ENCODE results near the gene RAVER1. TPM values are rescaled to one million over a fixed set of nuclear protein-coding genes. Genes with fewer than 3 reads are reported as not detected.

RAVER1 gene
- total and polyA plus RNA-seq, 2 of the 13 experiments (the other 11 are each of a cell fraction or from before 2014, with no cell fraction given): 3.6 to 7.9 TPM

- TF ChIP-seq ZNF777 (CRISPR knock-in tag; IDR thresholded peaks at IDR 0.05) (no peak), ELF4 (CRISPR knock-in tag; IDR thresholded peaks at IDR 0.05; ENCODE audit: borderline replicate concordance) (no peak), ZNF646 (CRISPR knock-in tag; IDR thresholded peaks at IDR 0.05) (no peak), ZNF746 (CRISPR knock-in tag; IDR thresholded peaks at IDR 0.05) (peak; percentile 72), ZNF484 (CRISPR knock-in tag; IDR thresholded peaks at IDR 0.05; ENCODE audit: borderline replicate concordance, low read depth) (no peak), YEATS2 (CRISPR knock-in tag; IDR thresholded peaks at IDR 0.05; ENCODE audit: borderline replicate concordance) (no peak), TBL1XR1 (IDR thresholded peaks at IDR 0.05; ENCODE audit: borderline replicate concordance, low read length, partially characterized antibody) (no peak), NR3C1 (CRISPR knock-in tag; IDR thresholded peaks at IDR 0.05) (no peak), HMGXB4 (CRISPR knock-in tag; IDR thresholded peaks at IDR 0.05; ENCODE audit: borderline replicate concordance in 1 of 2, low read depth in 1 of 2) (peak in 1 of 2 experiments; percentile 79; a peak in 2 of 4 replicates), ZNF713 (CRISPR knock-in tag; IDR thresholded peaks at IDR 0.05) (no peak), CREB1 (IDR thresholded peaks at IDR 0.05) (no peak), CREB1 (CRISPR knock-in tag; IDR thresholded peaks at IDR 0.05) (no peak; the same call in 1 of the 2 replicates), SAFB2 (CRISPR knock-in tag; IDR thresholded peaks at IDR 0.05; ENCODE audit: borderline replicate concordance, low read depth) (peak; percentile 52; the same call in 1 of the 2 replicates), POLR2AphosphoS2 (IDR thresholded peaks at IDR 0.05; ENCODE audit: low read depth, low read length) (peak; percentile 69; the same call in 1 of the 2 replicates), BORCS8-MEF2B (CRISPR knock-in tag; IDR thresholded peaks at IDR 0.05) (no peak; the same call in none of the 2 replicates), ZNF776 (CRISPR knock-in tag; IDR thresholded peaks at IDR 0.05) (no peak; the same call in 1 of the 2 replicates), ZSCAN22 (CRISPR knock-in tag; IDR thresholded peaks at IDR 0.05) (no peak), NFRKB (IDR thresholded peaks at IDR 0.05) (peak; percentile 57; the same call in 1 of the 2 replicates), ZNF282 (IDR thresholded peaks at IDR 0.05; ENCODE audit: partially characterized antibody) (no peak), ZNF10 (CRISPR knock-in tag; IDR thresholded peaks at IDR 0.05; ENCODE audit: borderline replicate concordance, low read depth) (no peak), ZNF879 (CRISPR knock-in tag; IDR thresholded peaks at IDR 0.05) (no peak), CREM (IDR thresholded peaks at IDR 0.05) (peak; percentile 49; the same call in 1 of the 2 replicates), CREM (CRISPR knock-in tag; IDR thresholded peaks at IDR 0.05) (no peak)
Observed at GRCh38 chr19:10332965-10333757, at the start of gene RAVER1 (continued).

Data from HepG2 (cell line).